GM18520 (cell line): ENCODE data around the gene CD55.
"Not testable (repeated sequence)": the region's sequence is repeated elsewhere in the genome, so short reads cannot be mapped to it uniquely, and the experiment has no call there.

Experiments
- ATAC-seq: cut with Tn5 transposase; IDR thresholded peaks from one replicate; pipeline ENCODE4 v1.9.1; 2021; ENCODE audit not compliant: unreplicated experiment

CD55 gene

GRCh38 chr1:207305489-207305873, 16.0 kb upstream of the CD55 start:
- ATAC-seq = no peak

- ATAC-seq = no peak
Measured at GRCh38 chr1:207306023-207306422, 15.5 kb upstream of the CD55 start.

DNA sequence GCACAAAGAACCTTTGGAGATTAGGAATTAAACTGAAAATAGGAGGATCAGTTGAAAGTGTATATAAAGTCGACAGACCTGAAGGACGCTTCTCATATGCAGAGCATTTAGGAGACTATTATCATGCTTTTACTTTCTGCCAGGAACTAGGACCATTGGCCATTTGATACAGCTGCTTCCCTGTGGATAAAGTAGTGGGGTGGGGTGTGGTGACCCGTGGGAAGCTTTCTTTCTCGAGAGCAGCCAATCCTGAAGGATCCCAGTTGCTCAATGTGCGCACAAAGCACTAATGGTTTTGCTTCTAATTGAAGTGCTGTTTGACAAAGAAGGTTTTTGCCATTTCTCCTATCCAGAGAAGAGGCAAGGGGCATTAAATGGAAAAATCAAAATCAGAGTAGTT, 14.9 kb upstream of the CD55 start:
- ATAC-seq = no peak

GRCh38 chr1:207308451-207309190, 12.9 kb upstream of the CD55 start:
- no peak for ATAC-seq

DNA sequence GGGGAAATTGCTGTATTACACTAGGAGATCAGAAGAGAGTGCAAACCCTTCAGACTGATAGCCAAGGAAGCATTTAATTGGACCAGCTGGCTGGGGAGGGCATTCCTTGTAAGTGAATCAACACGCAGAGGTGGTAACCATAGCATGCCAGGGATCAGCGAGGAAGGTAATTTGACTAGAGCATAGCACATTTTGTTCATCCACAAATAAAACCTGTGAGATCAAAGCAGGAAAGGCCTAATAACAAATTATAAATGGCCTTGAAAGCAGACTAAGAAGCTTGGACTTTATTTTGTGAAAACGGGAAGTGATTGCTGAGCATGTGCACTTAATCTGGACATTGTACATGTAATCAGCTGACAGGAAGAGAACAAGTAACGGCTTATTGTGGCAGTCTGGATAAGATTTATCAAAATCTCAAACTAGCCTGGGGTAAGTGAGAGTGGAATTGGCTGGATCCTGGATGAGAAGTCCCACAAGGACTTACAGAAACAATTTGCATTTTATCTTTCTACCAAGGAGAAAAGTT, 11.7 kb upstream of the CD55 start:
- ATAC-seq = no peak

GRCh38 chr1:207311888-207312603, 9.4 kb upstream of the CD55 start:
- ATAC-seq = no peak

DNA sequence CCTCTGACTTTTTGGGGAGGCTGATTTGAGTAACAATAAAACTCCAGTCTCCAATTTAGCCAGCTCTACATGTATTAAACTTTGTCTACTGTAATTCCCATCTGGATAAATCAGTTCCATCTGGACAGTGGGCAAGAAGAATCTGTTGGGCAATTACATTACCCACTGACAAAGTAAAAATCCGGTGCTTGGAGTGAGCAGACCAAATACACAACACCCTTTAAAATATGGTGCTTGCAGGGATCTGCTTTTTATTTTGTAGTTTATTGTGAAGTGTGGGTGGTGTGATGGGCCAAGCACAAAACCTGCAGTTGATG, 8.9 kb upstream of the CD55 start:
- no peak for ATAC-seq

DNA sequence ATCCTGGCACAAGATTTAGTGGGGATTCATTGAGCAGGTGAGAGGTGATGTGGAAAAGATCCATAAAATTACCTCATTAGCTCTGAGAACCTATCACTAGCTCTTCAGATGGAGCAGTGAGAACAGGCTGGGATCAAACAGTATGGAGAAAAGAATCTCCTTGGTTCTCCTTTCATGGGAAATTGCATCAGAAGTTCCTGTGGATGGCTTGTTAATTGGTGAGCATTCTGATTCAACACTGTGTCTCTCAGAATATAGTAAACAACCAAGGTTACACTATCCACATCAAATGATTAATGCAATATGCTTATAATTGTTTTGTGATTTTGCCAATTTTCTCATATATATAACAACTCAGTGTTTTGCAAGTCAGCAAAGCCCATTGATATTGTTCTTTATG, 8.3 kb upstream of the CD55 start:
- ATAC-seq = no peak

- ATAC-seq = no peak
Measured at GRCh38 chr1:207314816-207315215, 6.7 kb upstream of the CD55 start.

DNA sequence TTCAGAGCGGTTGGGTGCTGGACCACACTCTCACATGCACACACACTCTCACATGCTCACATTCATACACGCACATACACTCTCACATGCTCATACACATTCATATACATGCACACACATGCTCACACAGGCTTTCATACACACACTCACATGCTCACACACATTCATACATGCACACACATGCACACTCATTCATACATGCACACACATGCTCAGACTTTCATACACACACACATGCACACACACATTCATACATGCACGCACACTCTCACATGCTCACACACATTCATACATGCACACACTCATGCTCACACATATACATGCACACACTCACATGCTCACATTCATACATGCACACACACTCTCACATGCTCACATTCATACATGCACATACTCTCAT, 6.0 kb upstream of the CD55 start:
- ATAC-seq = no peak

DNA sequence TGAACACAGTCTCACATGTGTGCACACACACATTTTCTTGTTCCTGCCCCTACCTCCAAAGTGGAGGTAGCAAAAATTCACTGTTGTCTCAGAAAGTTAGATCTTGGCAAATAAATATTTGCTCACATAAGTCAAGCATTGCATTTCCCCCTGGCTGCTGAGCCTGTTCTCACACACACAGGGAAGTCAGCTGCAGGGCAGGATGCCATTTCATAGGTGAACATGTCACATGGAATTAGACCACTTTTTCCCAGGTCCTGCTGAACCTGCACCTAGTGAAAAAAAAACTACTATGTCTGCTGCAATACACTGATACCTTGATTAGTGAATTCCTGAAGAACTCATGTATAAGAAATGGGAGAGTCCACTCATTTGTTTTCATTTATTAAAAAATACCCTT, 5.3 kb upstream of the CD55 start:
- ATAC-seq = no peak

DNA sequence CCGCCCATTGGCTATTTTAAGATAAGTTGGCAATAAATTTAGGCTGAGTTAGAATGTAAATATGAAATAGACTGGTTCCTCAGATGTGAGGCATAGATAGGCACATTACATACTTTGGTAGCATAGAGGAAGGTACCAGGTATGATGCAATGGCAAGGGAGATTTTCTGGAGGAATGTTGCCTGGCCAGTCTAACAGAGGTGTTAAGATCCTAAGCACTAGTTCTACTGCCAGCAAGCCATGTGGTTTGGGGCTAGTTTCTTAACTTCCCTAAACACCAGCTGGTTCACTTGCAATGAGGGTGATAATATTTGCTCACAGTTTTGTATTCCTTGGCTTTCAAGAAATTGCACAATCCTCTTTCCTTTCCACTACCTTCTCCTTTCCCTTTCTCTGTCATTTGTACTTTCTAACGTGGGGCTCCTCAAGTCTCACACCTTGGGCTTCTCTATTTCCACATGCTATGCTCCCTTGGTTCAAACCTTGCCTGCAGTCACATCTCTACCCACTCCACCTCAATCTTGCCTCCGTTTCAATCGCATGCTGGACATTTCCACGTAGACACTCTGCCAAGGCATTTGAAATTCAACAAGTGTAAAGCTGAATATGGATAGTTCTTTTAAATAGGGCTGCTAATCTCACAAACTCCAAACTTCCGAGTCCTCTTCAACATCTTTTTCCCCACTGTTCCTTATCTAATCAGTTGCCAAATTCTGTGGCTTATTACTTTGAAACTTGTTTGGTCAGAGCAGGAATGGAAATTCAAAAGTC, 4.7 kb upstream of the CD55 start:
- ATAC-seq = no peak

GRCh38 chr1:207317561-207317960, 3.9 kb upstream of the CD55 start:
- ATAC-seq = no peak

DNA sequence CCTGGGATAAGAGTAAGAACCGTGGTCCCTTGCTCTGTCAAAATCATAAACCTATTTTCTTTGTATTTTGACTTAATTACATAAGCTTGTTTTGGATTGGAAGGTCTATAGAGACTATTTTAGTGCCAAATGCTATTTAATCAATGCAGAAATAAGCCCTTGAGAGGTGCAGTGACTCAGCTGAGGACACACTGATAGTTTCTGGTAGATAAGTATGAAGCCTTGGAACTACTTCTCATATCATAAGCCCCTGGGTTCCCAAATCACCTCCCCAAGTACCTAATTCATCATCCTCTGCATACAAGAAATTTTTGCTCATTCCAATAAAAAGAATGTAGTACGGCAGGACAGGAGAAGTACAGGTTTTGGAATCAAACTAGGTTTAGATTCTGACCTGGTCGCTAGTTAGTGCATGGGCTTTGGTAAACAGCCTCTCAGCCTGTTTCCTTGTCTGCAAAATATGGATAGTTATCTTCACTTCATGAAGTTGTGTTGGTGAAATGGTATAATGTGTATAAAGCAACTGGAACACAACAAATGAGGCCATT, 3.3 kb upstream of the CD55 start:
- no peak for ATAC-seq

DNA sequence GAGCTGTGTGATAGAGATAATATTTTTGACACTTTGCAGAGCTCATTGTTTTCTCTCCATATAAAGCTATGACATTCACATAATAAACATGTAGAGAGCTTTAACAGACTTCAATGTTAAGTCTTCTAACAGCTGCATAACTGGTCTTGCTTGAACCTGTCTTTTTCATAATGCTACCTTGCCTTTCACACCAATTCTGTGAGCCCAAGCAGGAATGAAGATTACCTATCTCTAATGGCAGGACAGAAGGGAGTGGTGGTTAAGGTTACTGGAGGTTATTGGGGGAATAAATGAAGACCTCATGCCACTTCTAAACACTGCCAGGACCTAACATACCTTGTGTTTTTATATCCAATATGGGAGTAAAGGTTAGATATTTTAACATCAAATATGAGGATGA, 2.3 kb upstream of the CD55 start:
- no peak for ATAC-seq

DNA sequence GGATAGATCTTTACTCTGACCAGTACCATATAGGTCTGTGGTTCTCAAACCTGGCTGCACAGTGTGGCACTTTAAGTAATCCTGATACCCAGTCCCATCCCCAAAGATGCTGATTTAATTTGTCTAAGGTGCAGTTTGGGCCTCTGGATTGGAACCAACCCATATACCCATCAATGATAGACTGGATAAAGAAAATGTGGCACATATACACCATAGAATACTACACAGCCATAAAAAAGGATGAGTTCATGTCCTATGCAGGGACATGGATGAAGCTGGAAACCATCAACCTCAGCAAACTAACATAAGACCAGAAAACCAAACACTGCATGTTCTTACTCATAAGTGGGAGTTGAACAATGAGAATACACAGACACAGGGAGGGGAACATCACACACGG, 1.4 kb upstream of the CD55 start:
- ATAC-seq = not testable (repeated sequence)

GRCh38 chr1:207321790-207322645, 540 bp downstream of the CD55 start:
- ATAC-seq = no peak

GRCh38 chr1:207323425-207324225, 2.1 kb downstream of the CD55 start:
- no peak for ATAC-seq

DNA sequence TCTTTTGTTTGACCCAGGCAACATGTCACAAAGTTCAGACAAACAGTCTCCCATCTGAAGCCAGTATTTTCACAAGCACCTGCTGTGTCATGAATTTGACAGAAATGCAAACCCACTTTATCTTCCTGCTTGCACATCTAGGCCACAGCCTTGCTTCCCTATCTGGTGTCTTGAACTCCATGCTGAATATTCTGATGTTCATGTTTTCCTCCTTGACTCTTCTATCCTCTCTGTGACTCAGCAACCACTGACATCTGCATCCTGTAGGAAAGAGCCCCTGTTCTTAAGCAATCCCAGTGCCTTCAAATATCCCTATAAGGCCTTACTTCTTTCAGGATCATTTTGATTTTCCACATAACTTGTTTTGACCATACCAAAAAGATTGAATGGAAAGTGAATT, 6.5 kb downstream of the CD55 start:
- ATAC-seq = no peak

GRCh38 chr1:207328908-207329440, 7.5 kb downstream of the CD55 start:
- ATAC-seq = no peak
